Measurements from ENCODE around the gene FNIP1.

DNA sequence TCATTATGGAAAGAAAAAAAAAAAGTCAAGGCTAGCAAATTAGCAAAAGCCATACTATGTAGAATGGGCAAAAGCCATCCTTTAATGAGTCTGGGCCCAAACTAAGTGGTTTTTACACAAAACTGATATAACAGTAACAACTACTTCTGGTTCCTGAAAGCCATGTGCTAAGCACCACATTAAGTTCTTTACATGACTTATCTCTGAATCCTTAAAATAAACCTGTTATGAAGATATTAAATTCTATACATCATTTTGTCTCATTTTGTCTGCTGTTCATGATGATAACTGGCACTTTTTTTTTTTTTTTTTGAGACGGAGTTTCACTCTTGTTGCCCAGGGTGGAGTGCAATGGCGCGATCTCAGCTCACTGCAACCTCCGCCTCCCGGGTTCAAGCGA lies 5.0 kb downstream of the FNIP1 start:
- TF ChIP-seq, protein P1, sequence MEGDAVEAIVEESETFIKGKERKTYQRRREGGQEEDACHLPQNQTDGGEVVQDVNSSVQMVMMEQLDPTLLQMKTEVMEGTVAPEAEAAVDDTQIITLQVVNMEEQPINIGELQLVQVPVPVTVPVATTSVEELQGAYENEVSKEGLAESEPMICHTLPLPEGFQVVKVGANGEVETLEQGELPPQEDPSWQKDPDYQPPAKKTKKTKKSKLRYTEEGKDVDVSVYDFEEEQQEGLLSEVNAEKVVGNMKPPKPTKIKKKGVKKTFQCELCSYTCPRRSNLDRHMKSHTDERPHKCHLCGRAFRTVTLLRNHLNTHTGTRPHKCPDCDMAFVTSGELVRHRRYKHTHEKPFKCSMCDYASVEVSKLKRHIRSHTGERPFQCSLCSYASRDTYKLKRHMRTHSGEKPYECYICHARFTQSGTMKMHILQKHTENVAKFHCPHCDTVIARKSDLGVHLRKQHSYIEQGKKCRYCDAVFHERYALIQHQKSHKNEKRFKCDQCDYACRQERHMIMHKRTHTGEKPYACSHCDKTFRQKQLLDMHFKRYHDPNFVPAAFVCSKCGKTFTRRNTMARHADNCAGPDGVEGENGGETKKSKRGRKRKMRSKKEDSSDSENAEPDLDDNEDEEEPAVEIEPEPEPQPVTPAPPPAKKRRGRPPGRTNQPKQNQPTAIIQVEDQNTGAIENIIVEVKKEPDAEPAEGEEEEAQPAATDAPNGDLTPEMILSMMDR (IDR thresholded peaks at IDR 0.05): no peak
- no peak for TF ChIP-seq POLR2AphosphoS5 (IDR thresholded peaks at IDR 0.05; ENCODE audit: insufficient read depth in 1 of 2, low read depth in 1 of 2)
- no peak for TF ChIP-seq POLR2A (IDR thresholded peaks at IDR 0.05)

Measured in vagina (tissue), 2 donors.